Stimulated activated CD4-positive, alpha-beta T cell treated with anti-CD3 and anti-CD28 coated beads, TNF-alpha, amount 100 ng/mL, for 1 hour (primary cell): ENCODE measurements around the gene C17orf113.
A peak's percentile ranks its signal among the peaks of the same experiment; 100 is the strongest.
"Not testable (repeated sequence)": the region's sequence is repeated elsewhere in the genome, so short reads cannot be mapped to it uniquely, and the experiment has no call there.

Experiments
- DNase-seq, 3 donors: peaks; one replicate each; pipeline ENCODE4 v3.0.0-alpha.2; 2020; ENCODE audit warnings: low read depth in 3 of 3, low spot score in 1 of 3

C17orf113 gene

GRCh38 chr17:42016941-42017865 is 33.2 kb downstream of the C17orf113 start, which contains the start of gene DNAJC7:
Gene DNAJC7 (minus strand): TSS chr17:42017439. CDS start chr17:42017416, 23 bp downstream.
- peak; percentile 64 to 76 (median 75) for DNase-seq

GRCh38 chr17:42016411-42016831 is 34.0 kb downstream of the C17orf113 start:
- DNase-seq = no peak

GRCh38 chr17:42013740-42014139 is 36.7 kb downstream of the C17orf113 start:
- not testable (repeated sequence) for DNase-seq

- DNase-seq = not testable (repeated sequence)
Measured at GRCh38 chr17:42012363-42012762, 38.0 kb downstream of the C17orf113 start.

GRCh38 chr17:42010898-42011516 is 39.4 kb downstream of the C17orf113 start:
- DNase-seq = no peak

GRCh38 chr17:42010266-42010680 is 40.1 kb downstream of the C17orf113 start:
- not testable (repeated sequence) for DNase-seq

GRCh38 chr17:42009170-42009569 is 41.2 kb downstream of the C17orf113 start:
- DNase-seq = no peak

- DNase-seq = no peak
Measured at GRCh38 chr17:42005166-42005565, 45.2 kb downstream of the C17orf113 start.

- DNase-seq = no peak
Measured at GRCh38 chr17:42002792-42003301, 47.6 kb downstream of the C17orf113 start.

- DNase-seq = no peak
Measured at GRCh38 chr17:42002175-42002791, 48.1 kb downstream of the C17orf113 start.

GRCh38 chr17:42001729-42002128 is 48.7 kb downstream of the C17orf113 start:
- no peak for DNase-seq

- no peak for DNase-seq
Measured at GRCh38 chr17:42000413-42001133, 49.8 kb downstream of the C17orf113 start.

GRCh38 chr17:41998497-41998896 is 51.9 kb downstream of the C17orf113 start:
- no peak for DNase-seq

GRCh38 chr17:41996855-41997164 is 53.6 kb downstream of the C17orf113 start:
- DNase-seq = no peak

- no peak for DNase-seq
Measured at GRCh38 chr17:41992576-41992975, 57.8 kb downstream of the C17orf113 start.

GRCh38 chr17:41989702-41990419 is 60.5 kb downstream of the C17orf113 start:
- DNase-seq = no peak

- DNase-seq = no peak
Measured at GRCh38 chr17:41988418-41988817, 62.0 kb downstream of the C17orf113 start.
